ENCODE results near the gene CRELD2.
A peak's percentile ranks its signal among the peaks of the same experiment; 100 is the strongest.

Gene CRELD2, protein sequence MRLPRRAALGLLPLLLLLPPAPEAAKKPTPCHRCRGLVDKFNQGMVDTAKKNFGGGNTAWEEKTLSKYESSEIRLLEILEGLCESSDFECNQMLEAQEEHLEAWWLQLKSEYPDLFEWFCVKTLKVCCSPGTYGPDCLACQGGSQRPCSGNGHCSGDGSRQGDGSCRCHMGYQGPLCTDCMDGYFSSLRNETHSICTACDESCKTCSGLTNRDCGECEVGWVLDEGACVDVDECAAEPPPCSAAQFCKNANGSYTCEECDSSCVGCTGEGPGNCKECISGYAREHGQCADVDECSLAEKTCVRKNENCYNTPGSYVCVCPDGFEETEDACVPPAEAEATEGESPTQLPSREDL

DNA sequence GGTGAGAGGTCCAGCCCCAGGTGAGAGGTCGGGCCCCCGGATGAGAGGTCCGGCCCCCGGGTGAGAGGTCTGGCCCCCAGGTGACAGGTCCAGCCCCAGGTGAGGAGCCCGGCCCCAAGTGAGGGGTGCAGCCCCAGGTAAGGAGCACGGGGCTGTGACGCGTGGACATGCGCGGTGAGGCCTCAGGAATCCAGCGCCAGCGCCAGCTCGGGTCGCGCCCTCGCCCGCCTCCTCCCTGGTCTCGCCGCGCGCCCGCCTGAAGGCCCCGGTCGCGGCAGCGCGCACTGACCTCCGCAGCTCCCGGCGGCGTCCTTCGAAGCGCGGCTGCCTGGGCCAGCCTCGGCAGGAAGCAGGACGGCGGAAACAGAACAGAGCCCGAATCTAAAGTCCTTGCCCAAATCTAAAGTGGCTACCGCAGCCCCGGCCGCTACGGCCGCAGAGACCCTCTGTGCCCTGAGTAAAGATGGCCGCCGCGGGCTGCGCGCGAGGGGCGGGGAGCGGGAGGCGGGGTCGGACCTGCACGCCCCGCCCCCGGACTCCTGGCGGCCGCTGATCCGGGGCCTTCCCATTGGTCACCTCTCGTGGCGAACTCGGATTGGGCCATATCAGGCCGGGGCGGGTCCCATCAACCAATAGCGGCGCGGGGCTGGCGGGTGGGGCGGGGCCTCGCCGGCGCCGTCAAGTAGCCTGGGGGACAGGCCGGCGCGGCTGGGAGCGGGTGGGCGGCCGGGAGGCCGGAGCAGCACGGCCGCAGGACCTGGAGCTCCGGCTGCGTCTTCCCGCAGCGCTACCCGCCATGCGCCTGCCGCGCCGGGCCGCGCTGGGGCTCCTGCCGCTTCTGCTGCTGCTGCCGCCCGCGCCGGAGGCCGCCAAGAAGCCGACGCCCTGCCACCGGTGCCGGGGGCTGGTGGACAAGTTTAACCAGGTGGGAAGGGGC lies at the start of gene CRELD2, which contains the start of gene ALG12:
Gene CRELD2 (plus strand): TSS at position 661 of the 937 bp plus-strand sequence. CDS start 136 bp downstream, at position 797.
Gene ALG12 (minus strand): TSS at position 465 of the 937 bp plus-strand sequence. CDS start 4,673 bp downstream, outside the sequence.
- DNase-seq (ENCODE audit: low read depth, low spot score): peak; percentile 99

DNA sequence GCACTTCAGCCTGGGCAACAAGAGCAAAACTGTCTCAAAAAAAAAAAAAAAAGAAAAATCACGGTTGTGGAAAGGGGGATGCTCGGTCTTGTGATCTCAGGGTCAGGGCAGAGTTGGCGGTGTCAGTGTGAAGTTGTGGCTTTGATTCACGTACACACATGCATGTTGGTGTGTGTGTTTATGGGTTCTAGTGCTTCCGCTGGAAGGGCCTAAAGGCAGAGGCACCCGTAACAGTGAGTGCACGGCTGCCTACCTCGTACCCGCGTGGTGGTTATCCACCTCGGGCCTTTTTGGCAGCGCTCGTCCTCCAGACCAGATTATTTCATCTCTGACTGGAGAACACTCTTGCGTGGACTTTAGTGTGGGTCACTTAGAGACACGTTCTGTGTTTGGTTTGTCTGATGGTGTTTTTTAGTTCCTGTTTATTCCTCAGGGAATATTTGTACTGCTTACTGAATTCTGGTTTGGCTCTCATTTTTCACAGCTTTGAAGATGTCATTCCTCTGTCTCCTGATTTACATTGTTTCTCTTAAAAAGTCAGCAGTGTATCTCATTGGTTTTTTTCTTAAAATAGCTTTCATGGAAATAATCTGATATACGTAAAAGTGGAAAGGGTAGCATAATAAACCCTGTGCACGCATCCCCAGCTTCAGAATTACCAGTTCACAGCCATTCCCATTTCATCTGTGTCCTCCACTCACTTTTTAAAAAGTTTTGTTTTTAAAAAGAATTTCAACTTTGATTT lies 49.2 kb upstream of the CRELD2 start:
- DNase-seq (ENCODE audit: low read depth, low spot score): no peak

DNA sequence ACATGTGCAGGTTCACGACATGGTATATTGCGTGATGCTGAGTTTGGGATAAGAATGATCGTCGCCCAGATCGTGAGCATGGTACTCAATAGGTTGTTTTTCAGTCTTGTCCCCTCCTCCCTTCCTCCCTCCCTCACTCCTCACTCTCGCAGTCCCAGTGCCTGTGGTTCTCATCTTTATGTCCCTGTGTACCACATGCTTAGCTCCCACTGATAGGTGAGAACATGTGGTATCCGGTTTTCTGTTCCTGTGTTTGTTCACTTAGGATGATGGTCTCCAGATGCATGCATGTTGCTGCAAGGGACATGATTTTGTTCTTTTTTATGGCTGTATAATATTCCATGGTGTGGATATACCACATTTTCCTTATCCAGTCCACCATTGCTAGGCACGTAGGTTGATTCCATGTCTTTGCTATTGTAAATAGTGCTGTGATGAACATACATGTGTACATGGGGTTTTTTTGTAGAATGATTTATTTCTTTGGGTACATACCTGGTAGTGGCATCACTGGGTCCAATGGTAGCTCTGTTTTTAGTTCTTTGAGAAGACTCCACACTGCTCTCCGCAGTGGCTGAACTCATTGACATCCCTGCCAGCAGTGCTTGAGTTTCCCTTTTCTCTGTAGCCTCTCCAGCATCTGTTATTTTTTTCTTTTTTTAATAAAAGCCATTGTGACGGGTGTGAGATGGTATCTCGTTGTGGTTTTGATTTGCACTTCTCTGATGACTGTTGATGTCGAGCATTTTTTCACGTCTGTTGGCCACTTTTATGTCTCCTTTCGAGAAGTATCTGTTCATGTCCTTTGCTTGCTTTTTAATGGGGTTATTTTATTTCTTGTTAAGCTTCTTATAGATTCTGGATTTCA lies 48.4 kb upstream of the CRELD2 start:
- no peak for DNase-seq (ENCODE audit: low read depth, low spot score)

GRCh38 chr22:49871482-49871881 lies 47.0 kb upstream of the CRELD2 start:
- no peak for DNase-seq (ENCODE audit: low read depth, low spot score)

DNA sequence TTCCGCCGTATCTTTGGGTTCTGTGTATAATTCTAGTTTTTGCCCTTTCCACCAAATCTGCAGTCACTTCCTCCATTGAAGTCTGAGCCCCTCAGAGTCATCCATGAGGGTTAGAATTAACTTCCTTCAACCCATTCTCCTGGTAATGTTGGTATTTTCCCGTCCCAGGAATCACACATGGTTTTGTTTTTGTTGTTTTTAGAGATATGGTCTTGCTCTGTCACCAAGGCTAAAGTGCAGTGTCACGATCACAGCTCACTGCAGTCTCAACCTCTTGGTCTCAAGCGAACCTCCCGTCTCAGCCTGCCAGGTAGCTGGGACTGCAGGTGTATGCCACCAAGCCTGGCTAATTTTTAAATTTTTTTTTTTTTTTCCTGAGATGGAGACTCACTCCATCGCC lies 46.1 kb upstream of the CRELD2 start:
- DNase-seq (ENCODE audit: low read depth, low spot score): no peak

- no peak for DNase-seq (ENCODE audit: low read depth, low spot score)
Observed at GRCh38 chr22:49873228-49873940, 45.0 kb upstream of the CRELD2 start.

GRCh38 chr22:49877642-49878041 lies 40.8 kb upstream of the CRELD2 start:
- DNase-seq (ENCODE audit: low read depth, low spot score): no peak

- no peak for DNase-seq (ENCODE audit: low read depth, low spot score)
Observed at GRCh38 chr22:49878206-49878605, 40.2 kb upstream of the CRELD2 start.

DNA sequence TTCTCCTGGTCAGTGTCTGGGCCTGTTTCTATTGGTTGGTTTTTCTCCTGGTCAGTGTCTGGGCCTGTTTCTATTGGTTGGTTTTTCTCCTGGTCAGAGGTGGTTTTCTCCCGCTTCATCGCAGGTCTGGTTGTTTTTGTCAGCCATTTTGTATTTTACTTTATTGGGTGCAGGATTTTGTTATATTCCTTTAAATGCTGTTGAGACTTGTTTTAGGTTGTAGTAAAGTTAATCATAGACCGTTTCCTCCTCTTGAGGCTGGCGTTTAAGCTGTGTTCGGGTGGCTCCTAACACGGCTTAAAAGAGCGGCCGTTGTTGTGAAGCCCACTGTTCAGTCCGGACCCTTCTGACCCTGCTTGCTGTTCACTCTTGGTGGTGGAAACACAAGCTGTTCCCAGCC lies 38.6 kb upstream of the CRELD2 start:
- no peak for DNase-seq (ENCODE audit: low read depth, low spot score)

DNA sequence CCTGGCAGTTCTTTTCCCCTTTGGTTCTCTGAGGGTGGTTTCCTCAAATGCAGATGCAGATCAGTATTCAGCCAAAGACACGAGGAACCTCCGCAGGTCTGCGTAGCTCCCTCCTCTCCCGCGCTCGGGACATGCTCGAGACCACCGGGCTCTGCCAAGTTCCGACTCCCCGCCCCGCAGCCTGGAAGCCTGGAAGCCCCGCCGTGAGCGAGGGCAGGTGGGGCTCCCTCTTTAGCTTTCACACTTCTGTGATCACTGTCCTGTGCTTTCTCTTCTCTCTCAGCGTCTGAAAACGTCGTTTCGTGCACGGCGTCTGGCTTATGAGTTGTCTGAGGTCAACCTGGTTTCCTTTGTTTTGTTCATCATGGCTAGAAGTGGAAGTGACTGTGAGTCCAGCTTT lies 38.2 kb upstream of the CRELD2 start:
- peak; percentile 28 for DNase-seq (ENCODE audit: low read depth, low spot score)

- DNase-seq (ENCODE audit: low read depth, low spot score): no peak
Observed at GRCh38 chr22:49881856-49882255, 36.6 kb upstream of the CRELD2 start.

DNA sequence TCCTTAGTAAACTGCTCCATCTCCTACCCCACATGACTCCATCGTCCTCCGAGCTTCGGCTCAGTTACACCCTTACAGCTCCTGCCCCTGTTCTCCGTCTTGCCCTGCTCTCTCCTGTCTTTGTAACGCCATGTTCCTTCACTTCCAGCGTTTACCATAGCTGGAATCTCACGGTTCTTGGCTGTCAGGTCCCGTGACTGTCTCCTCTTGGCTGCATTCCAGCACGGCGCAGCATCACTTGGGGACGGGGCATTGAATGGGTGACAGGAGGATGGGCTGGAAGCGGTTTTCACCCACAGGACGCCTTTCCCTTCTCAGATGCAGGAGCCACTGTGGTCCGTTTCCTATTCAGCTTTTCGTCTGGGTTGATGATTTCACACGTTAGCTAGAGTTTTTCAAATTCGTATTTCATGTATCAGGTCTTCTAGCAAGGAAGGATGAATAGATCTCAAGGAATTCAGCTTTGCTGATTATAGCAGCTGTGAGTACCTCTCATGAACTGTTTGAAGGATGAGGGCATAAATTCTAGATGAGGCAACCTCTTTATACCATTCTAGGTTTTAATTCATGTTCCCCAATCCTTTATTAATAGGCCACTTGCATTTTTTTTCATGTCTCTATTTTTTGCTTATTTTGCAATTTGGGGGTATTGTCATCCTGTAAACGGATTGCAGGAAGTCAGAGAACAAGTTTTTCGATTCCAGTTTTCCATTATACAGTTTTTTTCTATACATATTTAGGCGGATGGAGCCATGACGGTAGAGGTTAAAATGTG lies 35.7 kb upstream of the CRELD2 start:
- DNase-seq (ENCODE audit: low read depth, low spot score): peak; percentile 48

- no peak for DNase-seq (ENCODE audit: low read depth, low spot score)
Observed at GRCh38 chr22:49883294-49883640, 35.2 kb upstream of the CRELD2 start.

DNA sequence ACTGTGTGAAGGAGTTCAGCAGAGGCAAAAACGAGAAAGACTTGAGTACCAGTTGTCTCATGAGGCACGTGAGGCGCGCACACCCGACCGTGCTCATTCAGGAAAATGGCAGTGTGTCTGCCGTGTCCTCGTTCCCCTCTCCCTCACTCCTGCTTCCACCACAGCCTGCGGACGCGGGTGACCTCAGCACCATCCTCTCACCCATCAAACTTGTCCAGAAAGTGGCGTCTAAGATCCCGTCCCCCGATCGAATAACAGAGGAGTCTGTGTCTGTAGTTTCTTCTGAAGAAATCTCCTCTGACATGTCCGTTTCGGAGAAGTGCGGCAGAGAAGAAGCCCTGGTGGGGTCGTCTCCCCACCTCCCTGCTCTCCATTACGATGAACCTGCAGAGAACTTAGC lies 34.4 kb upstream of the CRELD2 start:
- DNase-seq (ENCODE audit: low read depth, low spot score): no peak

- DNase-seq (ENCODE audit: low read depth, low spot score): no peak
Observed at GRCh38 chr22:49884503-49885260, 33.8 kb upstream of the CRELD2 start.

DNA sequence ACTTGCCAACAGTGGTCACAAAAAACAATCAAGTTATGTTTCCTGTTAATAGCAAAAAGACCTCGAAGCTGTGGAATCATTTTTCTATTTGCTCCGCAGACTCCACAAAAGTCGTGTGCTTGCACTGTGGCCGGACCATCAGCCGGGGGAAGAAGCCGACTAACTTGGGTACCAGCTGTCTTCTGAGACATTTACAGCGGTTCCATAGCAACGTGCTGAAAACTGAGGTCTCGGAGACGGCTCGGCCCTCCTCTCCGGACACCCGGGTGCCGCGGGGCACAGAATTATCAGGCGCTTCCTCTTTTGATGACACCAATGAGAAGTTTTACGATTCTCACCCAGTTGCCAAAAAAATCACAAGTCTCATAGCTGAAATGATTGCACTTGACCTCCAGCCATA lies 33.2 kb upstream of the CRELD2 start:
- no peak for DNase-seq (ENCODE audit: low read depth, low spot score)

GRCh38 chr22:49885881-49886280 lies 32.6 kb upstream of the CRELD2 start:
- DNase-seq (ENCODE audit: low read depth, low spot score): no peak

DNA sequence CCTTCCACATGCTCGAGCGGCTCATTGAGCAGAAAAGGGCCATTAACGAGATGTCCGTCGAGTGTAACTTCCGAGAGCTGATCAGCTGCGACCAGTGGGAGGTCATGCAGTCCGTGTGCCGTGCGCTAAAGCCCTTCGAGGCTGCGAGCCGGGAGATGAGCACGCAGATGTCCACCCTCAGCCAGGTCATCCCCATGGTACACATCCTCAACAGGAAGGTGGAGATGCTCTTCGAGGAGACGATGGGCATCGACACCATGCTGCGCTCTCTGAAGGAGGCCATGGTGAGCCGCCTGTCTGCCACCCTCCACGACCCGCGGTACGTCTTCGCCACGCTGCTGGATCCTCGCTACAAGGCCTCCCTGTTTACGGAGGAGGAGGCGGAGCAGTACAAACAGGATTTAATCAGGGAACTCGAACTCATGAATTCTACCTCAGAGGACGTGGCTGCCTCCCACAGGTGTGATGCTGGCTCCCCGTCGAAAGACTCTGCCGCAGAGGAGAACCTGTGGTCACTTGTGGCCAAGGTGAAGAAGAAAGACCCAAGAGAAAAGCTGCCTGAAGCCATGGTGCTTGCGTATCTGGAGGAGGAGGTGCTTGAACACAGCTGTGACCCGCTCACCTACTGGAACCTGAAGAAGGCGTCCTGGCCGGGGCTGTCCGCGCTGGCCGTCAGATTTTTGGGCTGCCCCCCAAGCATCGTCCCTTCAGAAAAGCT lies 31.9 kb upstream of the CRELD2 start:
- DNase-seq (ENCODE audit: low read depth, low spot score): no peak

All from astrocyte of the hippocampus (primary cell).